LNCAP (cell line): ENCODE results near the gene CLEC4C.

Experiments used
- TF ChIP-seq, protein P1 (sequence below): fragments of 450-650 bp; IDR thresholded peaks from 2 replicates; pipeline ENCODE4 v1.5.1; 2017; ENCODE audit warnings: mild to moderate bottlenecking

CLEC4C gene

DNA sequence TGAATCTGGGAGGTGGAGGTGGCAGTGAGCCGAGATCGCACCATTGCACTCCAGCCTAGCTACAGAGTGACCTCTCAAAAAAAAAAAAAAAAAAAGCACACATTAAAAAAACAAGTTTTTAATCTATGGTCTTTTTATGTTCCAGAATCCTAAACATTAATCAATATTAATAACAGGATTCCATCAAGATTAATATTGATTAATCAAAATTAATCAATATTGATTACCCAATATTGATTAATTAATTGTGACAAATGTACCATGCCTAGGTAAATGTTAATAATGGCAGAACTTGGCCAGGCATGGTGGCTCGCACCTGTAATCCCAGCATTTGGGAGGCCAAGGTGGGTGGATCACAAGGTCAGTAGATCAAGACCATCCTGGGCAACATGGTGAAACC is 34.1 kb upstream of the CLEC4C start:
- TF ChIP-seq, protein P1, sequence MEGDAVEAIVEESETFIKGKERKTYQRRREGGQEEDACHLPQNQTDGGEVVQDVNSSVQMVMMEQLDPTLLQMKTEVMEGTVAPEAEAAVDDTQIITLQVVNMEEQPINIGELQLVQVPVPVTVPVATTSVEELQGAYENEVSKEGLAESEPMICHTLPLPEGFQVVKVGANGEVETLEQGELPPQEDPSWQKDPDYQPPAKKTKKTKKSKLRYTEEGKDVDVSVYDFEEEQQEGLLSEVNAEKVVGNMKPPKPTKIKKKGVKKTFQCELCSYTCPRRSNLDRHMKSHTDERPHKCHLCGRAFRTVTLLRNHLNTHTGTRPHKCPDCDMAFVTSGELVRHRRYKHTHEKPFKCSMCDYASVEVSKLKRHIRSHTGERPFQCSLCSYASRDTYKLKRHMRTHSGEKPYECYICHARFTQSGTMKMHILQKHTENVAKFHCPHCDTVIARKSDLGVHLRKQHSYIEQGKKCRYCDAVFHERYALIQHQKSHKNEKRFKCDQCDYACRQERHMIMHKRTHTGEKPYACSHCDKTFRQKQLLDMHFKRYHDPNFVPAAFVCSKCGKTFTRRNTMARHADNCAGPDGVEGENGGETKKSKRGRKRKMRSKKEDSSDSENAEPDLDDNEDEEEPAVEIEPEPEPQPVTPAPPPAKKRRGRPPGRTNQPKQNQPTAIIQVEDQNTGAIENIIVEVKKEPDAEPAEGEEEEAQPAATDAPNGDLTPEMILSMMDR = no peak

DNA sequence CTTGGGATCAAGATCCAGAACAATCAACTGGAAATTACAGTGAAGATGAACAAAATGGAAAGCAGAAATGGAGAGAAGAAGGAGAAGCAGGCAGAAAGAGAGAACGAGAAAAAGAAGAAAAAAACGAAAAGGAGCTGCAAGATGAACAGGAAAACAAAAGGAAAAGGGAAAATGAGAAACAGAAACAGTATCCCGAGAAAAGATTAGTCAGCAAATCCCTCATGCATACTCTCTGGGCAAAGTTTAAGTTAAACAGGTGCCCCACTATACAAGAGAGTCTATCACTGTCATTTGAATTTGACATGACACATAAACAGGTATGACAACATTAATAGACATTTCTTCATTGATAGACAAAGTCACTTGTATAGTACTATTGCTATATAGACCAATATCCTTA is 22.8 kb upstream of the CLEC4C start:
- TF ChIP-seq, protein P1 = no peak

- TF ChIP-seq, protein P1 = no peak
Observed at GRCh38 chr12:7758766-7759140, 11.6 kb upstream of the CLEC4C start.

- TF ChIP-seq, protein P1 = no peak
Observed at GRCh38 chr12:7756993-7757392, 9.8 kb upstream of the CLEC4C start.

DNA sequence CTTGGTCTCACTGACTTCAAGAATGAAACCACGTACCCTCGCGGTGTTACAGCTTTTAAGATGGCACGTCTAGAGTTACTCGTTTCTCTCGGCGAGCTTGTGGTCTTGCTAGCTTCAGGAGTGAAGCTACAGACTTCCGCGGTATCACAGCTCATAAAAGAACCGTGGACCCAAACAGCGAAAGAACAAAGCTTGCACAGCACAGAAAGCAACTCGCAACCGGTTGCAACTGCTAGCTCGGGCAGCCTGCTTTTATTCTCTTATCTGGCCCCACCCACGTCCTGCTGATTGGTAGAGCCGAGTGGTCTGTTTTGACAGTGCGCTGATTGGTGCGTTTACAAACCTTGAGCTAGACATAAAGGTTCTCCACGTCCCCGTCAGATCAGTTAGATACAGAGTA is 4.2 kb upstream of the CLEC4C start:
- TF ChIP-seq, protein P1 = no peak

- TF ChIP-seq, protein P1 = no peak
Observed at GRCh38 chr12:7750350-7750749, 3.2 kb upstream of the CLEC4C start.

DNA sequence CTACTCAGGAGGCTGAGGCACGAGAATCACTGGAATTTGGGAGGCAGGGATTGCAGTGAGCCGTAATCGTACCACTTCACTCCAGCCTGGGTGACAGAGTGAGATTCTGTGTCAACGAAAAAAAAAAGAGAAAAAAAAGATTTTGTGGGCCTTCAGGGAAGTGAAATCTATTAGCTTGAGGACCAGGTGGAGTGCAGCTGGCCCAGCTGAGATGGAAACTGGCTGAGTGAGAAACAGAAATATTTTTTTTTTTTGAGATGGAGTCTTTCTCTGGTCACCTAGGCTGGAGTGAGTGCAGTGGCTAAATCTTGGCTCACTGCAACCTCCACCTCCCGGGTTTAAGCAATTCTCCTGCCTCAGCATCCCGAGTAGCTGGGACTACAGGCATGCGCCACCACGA is 2.3 kb upstream of the CLEC4C start:
- TF ChIP-seq, protein P1 = no peak

GRCh38 chr12:7748852-7749251 is 1.7 kb upstream of the CLEC4C start:
- TF ChIP-seq, protein P1 = no peak
